ENCODE results near the gene LCOR. TPM values are rescaled to one million over a fixed set of nuclear protein-coding genes. Genes with fewer than 3 reads are reported as not detected.
"Not testable (repeated sequence)": the region's sequence is repeated elsewhere in the genome, so short reads cannot be mapped to it uniquely, and the experiment has no call there.

The LCOR gene
- total RNA-seq, 2 experiments from 2014 or later = 33.8 to 38.7 TPM

GRCh38 chr10:96913906-96914305 is 81.8 kb downstream of the LCOR start:
- DNase-seq (no peak), ATAC-seq (ENCODE audit: low read depth) (no peak)
- peaks cover 15% of the 10 kb centered on the region for H3K4me1 Mint-ChIP-seq
- peaks cover 19% of the 10 kb centered on the region for H3K36me3 Mint-ChIP-seq
- no peaks in the 10 kb centered on the region for H3K9me3 Mint-ChIP-seq
- H3K27ac Mint-ChIP-seq = no peak overlapping the region
- POLR2A ChIA-PET = interaction anchor here (0.6 kb wide), 1 partner anchor 17 kb away, joined by 3 read pairs; no protein-coding TSS in a partner anchor
- H3K4me3 Mint-ChIP-seq = no peak overlapping the region
- H3K27me3 Mint-ChIP-seq = no peaks in the 10 kb centered on the region

- H3K4me3 Mint-ChIP-seq = no peak overlapping the region
- DNase-seq (no peak), ATAC-seq (ENCODE audit: low read depth) (no peak)
- H3K4me1 Mint-ChIP-seq = peaks cover 10% of the 10 kb centered on the region
- H3K27ac Mint-ChIP-seq = no peak overlapping the region
- POLR2A ChIA-PET = no interaction called here
- H3K36me3 Mint-ChIP-seq = peaks cover 18% of the 10 kb centered on the region
- H3K9me3 Mint-ChIP-seq = no peaks in the 10 kb centered on the region
- no peaks in the 10 kb centered on the region for H3K27me3 Mint-ChIP-seq
Observed at GRCh38 chr10:96917628-96918027, 85.5 kb downstream of the LCOR start.

- H3K4me3 Mint-ChIP-seq = no peak overlapping the region
- H3K36me3 Mint-ChIP-seq = peaks cover 15% of the 10 kb centered on the region
- ATAC-seq (ENCODE audit: low read depth) = no peak
- peaks cover 13% of the 10 kb centered on the region for H3K4me1 Mint-ChIP-seq
- no peak for DNase-seq
- H3K27me3 Mint-ChIP-seq = no peaks in the 10 kb centered on the region
- POLR2A ChIA-PET = no interaction called here
- H3K9me3 Mint-ChIP-seq = no peaks in the 10 kb centered on the region
- no peak overlapping the region for H3K27ac Mint-ChIP-seq
Observed at GRCh38 chr10:96918214-96919002, 86.3 kb downstream of the LCOR start.

- no peak overlapping the region for H3K4me3 Mint-ChIP-seq
- H3K4me1 Mint-ChIP-seq = peaks cover 10% of the 10 kb centered on the region
- ATAC-seq (ENCODE audit: low read depth) = no peak
- no peaks in the 10 kb centered on the region for H3K9me3 Mint-ChIP-seq
- no peak for DNase-seq
- POLR2A ChIA-PET = no interaction called here
- peaks cover 16% of the 10 kb centered on the region for H3K36me3 Mint-ChIP-seq
- no peak overlapping the region for H3K27ac Mint-ChIP-seq
- no peaks in the 10 kb centered on the region for H3K27me3 Mint-ChIP-seq
Observed at GRCh38 chr10:96919785-96920430, 87.8 kb downstream of the LCOR start.

GRCh38 chr10:96921655-96922054 is 89.6 kb downstream of the LCOR start:
- POLR2A ChIA-PET = no interaction called here
- DNase-seq (no peak), ATAC-seq (ENCODE audit: low read depth) (no peak)
- peaks cover 21% of the 10 kb centered on the region for H3K36me3 Mint-ChIP-seq
- H3K27me3 Mint-ChIP-seq = no peaks in the 10 kb centered on the region
- no peaks in the 10 kb centered on the region for H3K9me3 Mint-ChIP-seq
- H3K4me3 Mint-ChIP-seq = no peak overlapping the region
- H3K4me1 Mint-ChIP-seq = peaks cover 12% of the 10 kb centered on the region
- H3K27ac Mint-ChIP-seq = no peak overlapping the region

GRCh38 chr10:96922978-96923948 is 91.2 kb downstream of the LCOR start:
- H3K4me3 Mint-ChIP-seq = no peak overlapping the region
- H3K27ac Mint-ChIP-seq = no peak overlapping the region
- DNase-seq (no peak), ATAC-seq (ENCODE audit: low read depth) (no peak)
- peaks cover 28% of the 10 kb centered on the region for H3K36me3 Mint-ChIP-seq
- POLR2A ChIA-PET = no interaction called here
- peaks cover 8% of the 10 kb centered on the region for H3K4me1 Mint-ChIP-seq
- peaks cover 2% of the 10 kb centered on the region for H3K9me3 Mint-ChIP-seq
- no peaks in the 10 kb centered on the region for H3K27me3 Mint-ChIP-seq

GRCh38 chr10:96924861-96925260 is 92.8 kb downstream of the LCOR start:
- no peak overlapping the region for H3K4me3 Mint-ChIP-seq
- no peaks in the 10 kb centered on the region for H3K27me3 Mint-ChIP-seq
- POLR2A ChIA-PET = no interaction called here
- H3K4me1 Mint-ChIP-seq = peaks cover 10% of the 10 kb centered on the region
- DNase-seq (no peak), ATAC-seq (ENCODE audit: low read depth) (no peak)
- H3K36me3 Mint-ChIP-seq = peaks cover 35% of the 10 kb centered on the region
- no peak overlapping the region for H3K27ac Mint-ChIP-seq
- H3K9me3 Mint-ChIP-seq = peaks cover 2% of the 10 kb centered on the region

GRCh38 chr10:96930469-96930868 is 98.4 kb downstream of the LCOR start:
- Mint-ChIP-seq H3K9me3 (peaks cover 2% of the 10 kb centered on the region), H3K27me3 (no peaks in the 10 kb centered on the region), H3K27ac (no peak overlapping the region), H3K36me3 (peaks cover 27% of the 10 kb centered on the region), H3K4me3 (no peak overlapping the region), H3K4me1 (peaks cover 5% of the 10 kb centered on the region)
- DNase-seq = no peak
- POLR2A ChIA-PET = no interaction called here
- ATAC-seq (ENCODE audit: low read depth) = no peak

GRCh38 chr10:96935148-96935547 is 103.0 kb downstream of the LCOR start:
- POLR2A ChIA-PET = no interaction called here

GRCh38 chr10:96935810-96936209 is 103.7 kb downstream of the LCOR start:
- ATAC-seq (ENCODE audit: low read depth) (no peak), DNase-seq (no peak)
- no peaks in the 10 kb centered on the region for H3K27me3 Mint-ChIP-seq
- no peaks in the 10 kb centered on the region for H3K4me1 Mint-ChIP-seq
- POLR2A ChIA-PET = no interaction called here
- H3K36me3 Mint-ChIP-seq = peaks cover 22% of the 10 kb centered on the region
- no peak overlapping the region for H3K27ac Mint-ChIP-seq
- peaks cover 6% of the 10 kb centered on the region for H3K9me3 Mint-ChIP-seq
- no peak overlapping the region for H3K4me3 Mint-ChIP-seq

More at GRCh38 chr10:96935148-96935547, 103.0 kb downstream of the LCOR start:
- ATAC-seq (ENCODE audit: low read depth) (no peak), DNase-seq (no peak)
- no peaks in the 10 kb centered on the region for H3K4me1 Mint-ChIP-seq
- no peak overlapping the region for H3K4me3 Mint-ChIP-seq
- no peaks in the 10 kb centered on the region for H3K27me3 Mint-ChIP-seq
- H3K9me3 Mint-ChIP-seq = peaks cover 6% of the 10 kb centered on the region
- peaks cover 22% of the 10 kb centered on the region for H3K36me3 Mint-ChIP-seq
- no peak overlapping the region for H3K27ac Mint-ChIP-seq

- DNase-seq; H3K9me3 Mint-ChIP-seq; ATAC-seq (ENCODE audit: low read depth); H3K27me3 Mint-ChIP-seq; H3K4me3 Mint-ChIP-seq; H3K27ac Mint-ChIP-seq; POLR2A ChIA-PET: not testable (repeated sequence)
- peaks cover 24% of the 10 kb centered on the region for H3K36me3 Mint-ChIP-seq
- H3K4me1 Mint-ChIP-seq = peaks cover 18% of the 10 kb centered on the region
Observed at GRCh38 chr10:96943161-96943560, 111.1 kb downstream of the LCOR start.

GRCh38 chr10:96947036-96947435 is 114.9 kb downstream of the LCOR start:
- H3K4me1 Mint-ChIP-seq = peaks cover 27% of the 10 kb centered on the region
- DNase-seq (no peak), ATAC-seq (ENCODE audit: low read depth) (no peak)
- POLR2A ChIA-PET = no interaction called here
- H3K4me3 Mint-ChIP-seq = no peak overlapping the region
- no peak overlapping the region for H3K27ac Mint-ChIP-seq
- H3K9me3 Mint-ChIP-seq = no peaks in the 10 kb centered on the region
- H3K36me3 Mint-ChIP-seq = peaks cover 23% of the 10 kb centered on the region
- no peaks in the 10 kb centered on the region for H3K27me3 Mint-ChIP-seq

- Mint-ChIP-seq H3K9me3 (no peaks in the 10 kb centered on the region), H3K27me3 (no peaks in the 10 kb centered on the region), H3K4me3 (no peak overlapping the region), H3K27ac (no peak overlapping the region), H3K36me3 (peaks cover 22% of the 10 kb centered on the region), H3K4me1 (peaks cover 27% of the 10 kb centered on the region)
- no peak for DNase-seq
- no peak for ATAC-seq (ENCODE audit: low read depth)
- POLR2A ChIA-PET = no interaction called here
Observed at GRCh38 chr10:96949039-96949683, 117.1 kb downstream of the LCOR start.
